NCI-H1930 (cell line): Measurements from ENCODE around the gene STRN.
"Not testable (repeated sequence)": the region's sequence is repeated elsewhere in the genome, so short reads cannot be mapped to it uniquely, and the experiment has no call there.

Source experiments
- DNase-seq, 2 experiments: peaks; one replicate each; lab custom pipeline; 2025; lab: John Stamatoyannopoulos, UW

Gene STRN

DNA sequence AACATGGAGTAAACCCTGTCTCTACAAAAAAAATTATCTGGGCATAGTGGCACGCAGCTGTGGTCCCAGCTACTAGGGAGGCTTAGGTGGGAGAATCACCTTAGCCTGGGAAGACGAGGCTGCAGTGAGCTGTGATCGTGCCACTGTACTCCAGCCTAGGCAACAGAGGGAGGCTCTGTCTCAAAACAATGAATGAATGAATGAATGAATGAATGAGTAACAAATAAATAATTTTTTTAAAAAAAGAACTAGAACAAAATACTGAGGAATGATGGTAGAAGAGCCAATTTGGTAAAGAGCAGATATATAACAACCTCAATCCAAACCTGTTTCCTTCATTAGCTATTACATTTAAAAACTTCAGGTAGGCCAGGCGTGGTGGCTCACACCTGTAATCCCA, 60.1 kb downstream of the STRN start:
- no peak for DNase-seq

GRCh38 chr2:36904636-36905035, 61.7 kb downstream of the STRN start:
- no peak for DNase-seq

DNA sequence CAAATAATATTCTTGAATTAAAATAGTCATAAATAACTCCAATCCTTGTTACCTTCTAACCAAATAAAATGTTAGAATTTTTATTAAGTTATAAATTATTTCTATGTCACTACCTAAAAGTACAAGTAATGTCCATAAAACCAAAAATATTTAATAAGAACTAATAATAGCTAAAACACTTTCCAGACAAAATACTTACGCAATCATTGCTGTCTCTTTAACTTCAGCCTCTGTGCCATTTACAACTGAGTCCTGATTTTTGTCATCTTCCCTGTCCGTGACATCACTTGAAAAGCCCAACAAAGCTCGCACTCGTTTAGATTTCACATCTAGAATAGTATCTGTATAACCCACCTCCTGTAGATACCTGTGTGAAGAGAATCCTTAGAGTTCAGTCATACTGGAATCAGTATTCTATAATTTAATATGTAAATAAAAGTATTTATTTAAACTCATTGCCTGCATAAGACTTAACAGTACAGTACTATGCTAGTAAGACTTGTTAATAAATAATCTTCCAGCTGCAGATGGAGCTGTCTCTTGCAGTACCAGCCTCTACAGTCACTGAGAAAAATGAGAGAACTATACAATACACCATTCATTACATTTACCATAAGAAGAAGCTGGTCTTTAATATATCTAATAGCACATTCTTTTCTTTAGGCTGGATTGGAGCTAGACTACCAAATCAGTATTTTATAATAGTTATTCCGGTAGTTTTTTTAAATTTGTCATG, 63.8 kb downstream of the STRN start:
- DNase-seq = no peak

DNA sequence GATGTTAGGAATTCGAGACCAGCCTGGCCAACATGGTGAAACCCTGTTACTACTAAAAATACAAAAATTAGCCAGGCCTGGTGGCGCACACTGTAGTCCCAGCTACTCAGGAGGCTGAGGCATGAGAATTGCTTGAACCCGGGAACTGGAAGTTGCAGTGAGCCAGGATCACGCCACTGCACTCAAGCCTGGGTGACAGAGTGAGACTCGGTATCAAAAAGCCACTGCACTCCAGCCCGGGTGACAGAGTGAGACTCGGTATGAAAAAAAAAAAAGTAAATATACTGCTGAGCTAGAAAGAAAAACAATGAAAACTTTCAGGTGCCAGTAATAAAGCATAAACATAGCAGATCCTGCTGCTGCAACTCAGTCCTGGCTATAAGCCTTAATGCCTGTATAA, 73.5 kb downstream of the STRN start:
- DNase-seq = no peak

GRCh38 chr2:36889795-36890194, 76.5 kb downstream of the STRN start:
- DNase-seq = no peak

DNA sequence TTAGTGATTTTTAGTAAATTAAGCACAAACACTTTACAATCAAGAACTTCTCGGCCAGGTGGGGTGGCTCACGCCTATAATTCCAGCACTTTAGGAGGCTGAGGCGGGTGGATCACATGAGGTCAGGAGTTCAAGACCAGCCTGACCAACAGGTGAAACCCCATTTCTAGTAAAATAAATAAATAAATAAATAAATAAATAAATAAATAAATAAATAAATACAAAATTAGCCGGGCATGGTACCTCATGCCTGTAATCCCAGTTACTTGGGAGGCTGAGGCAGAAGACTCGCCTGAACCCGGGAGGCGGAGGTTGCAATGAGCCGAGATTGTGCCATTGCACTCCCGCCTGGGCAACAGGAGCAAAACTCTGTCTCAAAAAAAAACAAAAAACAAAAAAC, 79.2 kb downstream of the STRN start:
- DNase-seq = not testable (repeated sequence)

GRCh38 chr2:36886664-36887063, 79.7 kb downstream of the STRN start:
- DNase-seq = no peak

GRCh38 chr2:36885605-36886004, 80.7 kb downstream of the STRN start:
- DNase-seq = no peak

- no peak for DNase-seq
Observed at GRCh38 chr2:36882532-36882931, 83.8 kb downstream of the STRN start.

DNA sequence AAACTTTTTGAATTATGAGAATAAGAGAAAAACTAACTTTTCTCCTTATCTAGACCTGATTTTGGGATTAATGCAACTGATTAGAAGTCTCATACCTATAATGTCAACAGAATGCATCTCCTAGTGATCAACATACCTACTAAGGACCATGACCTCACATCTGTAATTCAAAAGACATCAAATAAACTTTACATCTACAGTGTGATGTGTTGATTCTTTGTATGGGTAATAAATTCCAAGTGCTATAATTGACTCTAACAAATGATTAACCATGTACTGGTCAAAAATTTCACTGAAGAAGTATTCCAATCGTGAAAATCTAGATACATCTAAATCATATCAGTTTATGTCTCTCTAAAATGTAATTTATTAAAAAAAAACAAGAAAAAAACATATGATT, 84.5 kb downstream of the STRN start:
- no peak for DNase-seq

- no peak for DNase-seq
Observed at GRCh38 chr2:36878429-36878828, 87.9 kb downstream of the STRN start.

DNA sequence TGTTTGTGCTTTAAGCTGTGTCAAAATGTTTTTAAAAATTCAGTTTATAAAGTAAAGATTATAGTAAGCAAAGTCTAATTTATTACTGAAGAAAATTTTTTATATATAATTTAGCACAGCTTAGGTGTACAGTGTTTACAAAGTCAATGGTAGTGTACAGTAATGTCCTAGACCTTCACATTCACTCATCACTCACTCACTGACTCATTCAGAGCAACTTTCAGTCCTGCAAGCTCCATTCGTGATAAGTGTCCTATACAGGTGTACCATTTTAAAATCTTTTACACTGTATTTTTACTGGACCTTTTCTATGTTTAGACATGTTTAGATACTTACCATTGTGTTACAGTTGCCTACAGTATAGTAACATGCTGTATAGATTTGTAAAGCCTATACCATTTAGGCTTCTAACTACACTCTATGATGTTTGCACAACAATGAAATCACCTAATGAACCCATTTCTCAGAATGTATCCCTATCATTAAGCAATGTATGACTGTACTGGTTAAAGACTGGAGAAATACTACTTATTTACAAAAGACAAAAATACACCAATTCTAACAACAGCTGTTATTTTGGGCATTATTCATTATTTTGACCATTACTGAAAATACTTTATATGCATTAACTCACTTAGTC, 95.1 kb downstream of the STRN start:
- no peak for DNase-seq

DNA sequence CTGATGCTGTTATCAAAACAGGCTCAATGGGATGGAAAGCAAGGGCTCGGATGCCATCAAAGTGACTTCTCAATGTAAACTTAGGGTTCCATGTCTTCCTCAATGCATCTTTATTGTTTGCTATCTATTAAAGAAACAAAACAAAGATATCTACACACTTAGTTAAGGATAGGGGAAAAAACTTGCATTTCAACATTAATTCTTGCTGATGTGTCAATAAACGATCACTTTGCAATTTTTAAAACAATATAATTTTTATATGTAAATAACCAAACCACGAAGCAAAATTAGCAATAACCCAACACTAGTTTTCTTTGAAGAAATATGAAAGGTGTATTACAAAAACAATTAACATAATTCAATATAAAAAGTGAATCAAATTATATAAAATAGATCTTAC, 96.7 kb downstream of the STRN start:
- no peak for DNase-seq

- DNase-seq = no peak
Observed at GRCh38 chr2:36861896-36862295, 104.4 kb downstream of the STRN start.

- no peak for DNase-seq
Observed at GRCh38 chr2:36859366-36859792, 107.0 kb downstream of the STRN start.

- no peak for DNase-seq
Observed at GRCh38 chr2:36858551-36859365, 107.6 kb downstream of the STRN start.

GRCh38 chr2:36857713-36858112, 108.6 kb downstream of the STRN start:
- no peak for DNase-seq

GRCh38 chr2:36855429-36855828, 110.9 kb downstream of the STRN start:
- no peak for DNase-seq

DNA sequence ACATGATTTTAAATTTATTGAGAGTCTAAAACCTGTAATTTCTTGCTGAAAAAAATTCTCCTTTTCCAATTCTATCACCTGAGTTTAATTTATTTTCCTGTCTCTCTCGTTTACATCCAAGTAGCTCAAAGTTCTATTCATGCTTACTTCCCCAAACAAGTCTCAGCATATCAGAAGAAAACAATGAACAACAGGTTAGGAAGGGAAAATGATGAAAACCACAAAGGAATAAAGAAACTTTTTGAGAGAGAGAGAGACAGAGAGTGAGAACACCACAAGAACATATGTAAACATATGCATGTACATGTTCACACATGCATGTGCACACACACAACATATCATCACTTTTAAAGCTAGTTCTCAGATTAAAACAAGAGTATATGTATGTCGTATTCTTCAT, 112.1 kb downstream of the STRN start:
- no peak for DNase-seq

DNA sequence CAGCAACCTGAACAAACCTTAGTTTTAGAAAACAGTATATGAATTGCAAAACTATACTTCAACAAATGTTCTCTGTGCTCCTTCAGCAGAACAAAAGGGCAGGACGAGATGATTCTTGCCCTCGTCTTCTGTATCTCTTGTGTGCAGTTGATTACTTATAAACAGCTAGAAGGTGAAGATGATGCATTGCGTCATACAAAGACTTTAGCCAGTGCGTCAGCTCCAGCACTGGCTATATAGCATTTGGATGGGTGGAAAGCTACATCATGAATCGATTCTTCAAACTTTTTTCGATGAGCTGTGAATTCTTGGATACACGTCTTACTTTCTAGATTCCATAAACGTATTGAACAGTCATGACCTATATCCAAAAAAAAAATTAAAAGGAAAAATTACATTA, 117.1 kb downstream of the STRN start:
- no peak for DNase-seq

DNA sequence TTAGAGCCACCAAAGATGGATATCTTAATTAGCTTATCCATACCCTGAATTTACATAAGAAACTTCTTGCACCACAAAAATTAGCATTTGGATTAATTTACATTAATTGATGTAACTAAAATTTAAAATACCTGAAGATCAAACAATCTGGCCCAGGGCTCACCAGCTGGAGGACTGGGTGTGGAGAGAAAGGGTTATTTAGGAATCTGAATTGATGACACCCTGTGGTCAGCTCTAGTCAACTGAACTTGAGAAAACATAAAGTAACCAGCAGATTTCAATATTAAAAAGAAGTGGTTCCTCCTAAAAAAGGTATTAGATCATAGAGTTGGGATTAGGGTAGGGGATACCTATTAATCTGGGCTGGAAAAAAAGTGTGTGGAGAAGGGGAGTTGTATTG, 122.5 kb downstream of the STRN start:
- DNase-seq = no peak

DNA sequence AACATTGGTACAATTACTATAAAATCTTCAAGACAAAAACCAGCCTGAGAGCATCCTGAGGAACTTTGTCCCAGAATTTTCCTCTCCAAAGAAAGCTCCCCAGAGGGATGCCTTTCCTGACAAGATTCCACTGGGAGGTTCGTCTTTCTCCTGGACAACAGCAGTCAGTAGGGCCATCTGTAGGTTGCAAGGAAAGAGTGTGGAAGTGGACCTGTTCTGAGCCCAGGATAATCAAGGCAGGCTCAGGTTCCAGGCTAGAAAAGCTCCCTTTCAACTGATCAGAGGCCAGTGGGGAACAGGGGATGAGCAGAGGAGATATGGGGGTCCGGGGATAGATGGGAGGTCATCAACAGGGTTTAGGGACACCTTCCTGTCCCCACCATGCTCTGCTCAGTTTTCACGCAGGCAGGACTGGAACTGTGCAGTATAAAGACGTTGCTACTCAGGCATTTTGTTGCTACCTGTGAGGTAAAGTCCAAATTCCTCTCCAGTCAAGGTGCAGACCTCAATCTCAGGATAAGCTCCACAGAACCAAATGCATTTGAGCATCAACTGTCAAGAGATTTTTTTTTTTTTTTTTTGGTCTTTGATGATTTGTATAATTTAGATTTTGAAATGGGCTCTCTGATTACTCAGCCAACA, 126.2 kb downstream of the STRN start:
- no peak for DNase-seq
